ENCODE data around the gene ACKR4. TPM values are rescaled to one million over a fixed set of nuclear protein-coding genes. Genes with fewer than 3 reads are reported as not detected.
A peak's percentile ranks its signal among the peaks of the same experiment; 100 is the strongest.

Gene ACKR4
- total and polyA plus RNA-seq, 2 donors (not counting 3 experiments of a cell fraction or from before 2014, with no cell fraction given) = 3.2 to 14.3 TPM

DNA sequence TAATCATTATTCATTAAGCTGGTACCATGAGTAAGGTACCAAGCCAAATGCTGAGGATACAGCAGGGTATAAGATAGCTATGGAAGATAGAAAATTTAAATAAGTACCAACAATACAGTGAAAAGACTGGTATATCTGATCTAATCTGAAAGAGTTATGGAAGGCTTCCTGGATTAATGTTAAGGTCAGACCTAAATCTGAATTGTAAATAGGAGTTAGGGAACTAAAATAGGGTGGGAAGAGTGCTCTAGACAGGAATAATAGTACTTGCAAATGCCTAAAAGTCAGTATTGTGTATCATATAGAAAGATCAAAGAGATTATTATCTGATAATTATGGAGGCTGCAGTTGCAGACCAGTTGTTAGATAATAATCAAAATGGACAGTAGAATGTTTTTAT lies 2.6 kb upstream of the ACKR4 start:
- peak overlapping the region; percentile 66 for H3K4me2 ChIP-seq (ENCODE audit: insufficient read depth, low read length)
- H3K27ac ChIP-seq (ENCODE audit: insufficient read depth, low read depth, low read length) = peak overlapping the region; percentile 90
- dilution Hi-C loops (cut with MboI; ENCODE audit: extremely low pct_ligation_motif_present, low sequenced_read_pairs) (no loop called here), intact Hi-C loops (cut with micrococcal nuclease) (loop anchor here (1.0 to 2.0 kb wide), 3 partner anchors 28 to 52 kb away; no protein-coding TSS in a partner anchor)
- H3K9ac ChIP-seq (replicated peaks; ENCODE audit: extremely low read depth, insufficient read depth, low read length) = peak overlapping the region; percentile 16
- no peaks in the 10 kb centered on the region for H4K20me1 ChIP-seq (replicated peaks; ENCODE audit: control insufficient read depth, extremely low read depth, insufficient read depth, low read length)
- no peak overlapping the region for H2AFZ ChIP-seq (ENCODE audit: low read depth, low read length)
- no TSS peak for BruUV-seq (replicated peaks)
- ChIA-PET POLR2A (no interaction called here), CTCF (interaction anchor here (0.7 to 4.6 kb wide), 10 partner anchors 8 to 60 kb away, joined by 3 to 35 read pairs (median 4); no protein-coding TSS in a partner anchor)
- H3K27me3 ChIP-seq (ENCODE audit: control insufficient read depth in 2 of 2, insufficient read depth in 2 of 2, low read length in 2 of 2) = no peaks in the 10 kb centered on the region
- H3K4me3 ChIP-seq (replicated peaks in 1 of 3; ENCODE audit: insufficient read depth in 1 of 3, low read depth in 1 of 3, low read length in 3 of 3) = no peak overlapping the region
- H3K9me1 ChIP-seq (replicated peaks; ENCODE audit: control insufficient read depth, extremely low read depth, insufficient read depth, low read length) = no peaks in the 10 kb centered on the region
- TF ChIP-seq GATA2 (IDR thresholded peaks at IDR 0.05; ENCODE audit: insufficient read depth, insufficient read length, low read depth, low read length) = no peak
- TF ChIP-seq, protein P1, sequence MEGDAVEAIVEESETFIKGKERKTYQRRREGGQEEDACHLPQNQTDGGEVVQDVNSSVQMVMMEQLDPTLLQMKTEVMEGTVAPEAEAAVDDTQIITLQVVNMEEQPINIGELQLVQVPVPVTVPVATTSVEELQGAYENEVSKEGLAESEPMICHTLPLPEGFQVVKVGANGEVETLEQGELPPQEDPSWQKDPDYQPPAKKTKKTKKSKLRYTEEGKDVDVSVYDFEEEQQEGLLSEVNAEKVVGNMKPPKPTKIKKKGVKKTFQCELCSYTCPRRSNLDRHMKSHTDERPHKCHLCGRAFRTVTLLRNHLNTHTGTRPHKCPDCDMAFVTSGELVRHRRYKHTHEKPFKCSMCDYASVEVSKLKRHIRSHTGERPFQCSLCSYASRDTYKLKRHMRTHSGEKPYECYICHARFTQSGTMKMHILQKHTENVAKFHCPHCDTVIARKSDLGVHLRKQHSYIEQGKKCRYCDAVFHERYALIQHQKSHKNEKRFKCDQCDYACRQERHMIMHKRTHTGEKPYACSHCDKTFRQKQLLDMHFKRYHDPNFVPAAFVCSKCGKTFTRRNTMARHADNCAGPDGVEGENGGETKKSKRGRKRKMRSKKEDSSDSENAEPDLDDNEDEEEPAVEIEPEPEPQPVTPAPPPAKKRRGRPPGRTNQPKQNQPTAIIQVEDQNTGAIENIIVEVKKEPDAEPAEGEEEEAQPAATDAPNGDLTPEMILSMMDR (IDR thresholded peaks at IDR 0.05; ENCODE audit: extremely low read depth in 1 of 2, insufficient read depth in 1 of 2, low read depth in 1 of 2, low read length in 2 of 2) = no peak
- no peak for TF ChIP-seq EZH2 (IDR thresholded peaks at IDR 0.05; ENCODE audit: borderline replicate concordance, low read depth, low read length, severe bottlenecking)
- TF ChIP-seq MYC (IDR thresholded peaks at IDR 0.05; ENCODE audit: low read depth, low read length) = no peak
- TF ChIP-seq, protein P2, sequence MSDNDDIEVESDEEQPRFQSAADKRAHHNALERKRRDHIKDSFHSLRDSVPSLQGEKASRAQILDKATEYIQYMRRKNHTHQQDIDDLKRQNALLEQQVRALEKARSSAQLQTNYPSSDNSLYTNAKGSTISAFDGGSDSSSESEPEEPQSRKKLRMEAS (IDR thresholded peaks at IDR 0.05; ENCODE audit: insufficient read depth, insufficient read length) = no peak
- no peak for TF ChIP-seq POLR2AphosphoS5 (IDR thresholded peaks at IDR 0.05; ENCODE audit: insufficient read depth, low read depth, low read length)
- TF ChIP-seq POLR2A (IDR thresholded peaks at IDR 0.05; ENCODE audit: low read depth, low read length) = no peak
- TF ChIP-seq JUN (IDR thresholded peaks at IDR 0.05; ENCODE audit: borderline replicate concordance, insufficient read depth, insufficient read length, low read depth) = no peak
- TF ChIP-seq FOS (IDR thresholded peaks at IDR 0.05; ENCODE audit: borderline replicate concordance, insufficient read depth, low read length) = no peak
- no peaks in the 10 kb centered on the region for H3K9me3 ChIP-seq (replicated peaks; ENCODE audit: control insufficient read depth, insufficient read depth, low read length)
- FAIRE-seq (no peak), DNase-seq (ENCODE audit: low read depth, low spot score) (no peak)
- no peaks in the 10 kb centered on the region for H3K79me2 ChIP-seq (ENCODE audit: control insufficient read depth, insufficient read depth, low read length)
- H3K36me3 ChIP-seq (ENCODE audit: control insufficient read depth in 2 of 2, extremely low read depth in 1 of 2, insufficient read depth in 2 of 2, low read length in 2 of 2) = no peaks in the 10 kb centered on the region
- H3K4me1 ChIP-seq (ENCODE audit: control insufficient read depth, extremely low read depth, insufficient read depth, low read length) = peaks cover 40% of the 10 kb centered on the region
